Neural progenitor cell (in vitro differentiated cells): ENCODE results near the gene HMGCS1. TPM values are rescaled to one million over a fixed set of nuclear protein-coding genes. Genes with fewer than 3 reads are reported as not detected.
"Not testable (repeated sequence)": the region's sequence is repeated elsewhere in the genome, so short reads cannot be mapped to it uniquely, and the experiment has no call there.

Source experiments
- DNase-seq: peaks from one replicate; pipeline ENCODE4 v3.0.0-alpha.2; 2016; ENCODE audit warnings: low spot score
- H2AFZ ChIP-seq: fragments of 200-600 bp; sonication (generic); replicated peaks from 2 replicates; pipeline ENCODE4 v1.6.1; 2016; ENCODE audit warnings: antibody characterized with exemption
- H3F3A ChIP-seq: fragments of 200-600 bp; sonication (generic); 2 replicates; pipeline ENCODE4 v1.6.1; 2016; ENCODE audit warnings: antibody characterized with exemption, low read depth
- H3K27ac ChIP-seq: fragments of 200-600 bp; sonication (generic); 2 replicates; pipeline ENCODE4 v1.5.1; 2016; ENCODE audit warnings: mild to moderate bottlenecking
- H3K27me3 ChIP-seq: fragments of 200-600 bp; sonication (generic); 2 replicates; pipeline ENCODE4 v1.6.1; 2016; ENCODE audit warnings: mild to moderate bottlenecking, moderate library complexity
- H3K36me3 ChIP-seq: fragments of 200-600 bp; sonication (generic); 2 replicates; pipeline ENCODE4 v1.5.1; 2016
- H3K4me1 ChIP-seq: fragments of 200-600 bp; sonication (generic); 2 replicates; pipeline ENCODE4 v1.6.1; 2016; ENCODE audit warnings: mixed run types
- H3K4me2 ChIP-seq: fragments of 200-600 bp; sonication (generic); 2 replicates; pipeline ENCODE4 v1.6.1; 2016
- H3K4me3 ChIP-seq: fragments of 200-600 bp; sonication (generic); 2 replicates; pipeline ENCODE4 v1.5.1; 2016
- H3K79me2 ChIP-seq: fragments of 200-600 bp; sonication (generic); 2 replicates; pipeline ENCODE4 v1.6.1; 2016; ENCODE audit warnings: low read depth
- H3K9ac ChIP-seq: fragments of 200-600 bp; sonication (generic); 2 replicates; pipeline ENCODE4 v1.6.1; 2016
- H3K9me3 ChIP-seq: fragments of 200-600 bp; sonication (generic); 2 replicates; pipeline ENCODE4 v1.5.1; 2016; ENCODE audit warnings: low read depth
- H4K20me1 ChIP-seq: fragments of 200-600 bp; sonication (generic); 2 replicates; pipeline ENCODE4 v1.6.1; 2016; ENCODE audit warnings: low read depth
- H3K27ac Mint-ChIP-seq: 3 replicates; pipeline ENCODE4 v1.8.0; 2021; ENCODE audit warnings: mixed read lengths
- H3K27me3 Mint-ChIP-seq: 2 replicates; pipeline ENCODE4 v1.8.0; 2022; ENCODE audit warnings: low read depth, mild to moderate bottlenecking, inconsistent platforms, moderate library complexity, mixed read lengths; ENCODE audit not compliant: insufficient read depth
- H3K36me3 Mint-ChIP-seq: 3 replicates; pipeline ENCODE4 v1.8.0; 2021; ENCODE audit warnings: mixed read lengths
- H3K4me1 Mint-ChIP-seq: 3 replicates; pipeline ENCODE4 v1.8.0; 2021; ENCODE audit warnings: mixed read lengths
- H3K4me3 Mint-ChIP-seq: 3 replicates; pipeline ENCODE4 v1.8.0; 2021; ENCODE audit warnings: mild to moderate bottlenecking, moderate library complexity, mixed read lengths
- H3K9me3 Mint-ChIP-seq: 3 replicates; pipeline ENCODE4 v1.8.0; 2020; ENCODE audit warnings: mixed read lengths
- EZH2 ChIP-seq: fragments of 200-600 bp; sonication (generic); IDR thresholded peaks from 2 replicates; pipeline ENCODE4 v1.6.1; 2017; ENCODE audit warnings: antibody characterized with exemption, mild to moderate bottlenecking, moderate library complexity
- EZH2phosphoT487 ChIP-seq: fragments of 200-600 bp; sonication (generic); IDR thresholded peaks from 2 replicates; pipeline ENCODE4 v1.6.1; 2017; ENCODE audit warnings: antibody characterized with exemption
- total RNA-seq: library from RNA; depleted of rRNA; stranded (reverse); fragments of >200 nt; gene quantifications from 2 replicates; pipeline ENCODE4 v1.2.3, GENCODE V29; 2015; ENCODE audit warnings: low replicate concordance
- TF ChIP-seq, protein P1 (sequence below): fragments of 200-600 bp; sonication (generic); IDR thresholded peaks from 2 replicates; pipeline ENCODE4 v1.5.1; 2017; ENCODE audit warnings: antibody characterized with exemption, mild to moderate bottlenecking

Gene HMGCS1
- total RNA-seq, 1 donor from 2014 or later: 274 TPM

DNA sequence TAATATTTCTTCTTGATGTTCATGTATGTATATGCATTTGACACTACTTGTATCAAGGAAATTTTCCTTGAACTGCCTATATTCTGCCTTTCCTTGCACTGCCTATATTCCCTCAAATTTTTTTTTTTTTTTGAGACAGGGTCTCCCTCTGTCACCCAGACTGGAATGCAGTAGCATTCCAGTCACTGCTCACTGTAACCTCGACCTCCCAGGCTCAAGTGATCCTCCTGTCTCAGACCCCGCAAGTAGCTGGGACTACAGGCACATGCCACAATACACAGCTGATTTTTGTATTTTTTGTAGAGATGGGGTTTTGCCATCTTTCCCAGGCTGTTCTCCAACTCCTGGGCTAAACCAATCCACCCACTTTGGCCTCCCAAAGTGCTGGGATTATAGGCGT lies 4.1 kb downstream of the HMGCS1 start:
- H3K4me3 Mint-ChIP-seq: peak overlapping the region; percentile 100
- Histone ChIP-seq H3K27ac (peak overlapping the region; percentile 38), H3K4me1 (peaks cover 56% of the 10 kb centered on the region), H4K20me1 (peaks cover 90% of the 10 kb centered on the region), H3F3A (peaks cover 51% of the 10 kb centered on the region), H3K36me3 (peaks cover 5% of the 10 kb centered on the region), H2AFZ (no peak overlapping the region), H3K4me3 (peak overlapping the region; percentile 79), H3K9ac (no peak overlapping the region), H3K79me2 (peaks cover 91% of the 10 kb centered on the region), H3K27me3 (no peaks in the 10 kb centered on the region), H3K4me2 (peak overlapping the region; percentile 95), H3K9me3 (no peaks in the 10 kb centered on the region)
- H3K36me3 Mint-ChIP-seq: peaks cover 45% of the 10 kb centered on the region
- no peak overlapping the region for H3K27ac Mint-ChIP-seq
- peaks cover 66% of the 10 kb centered on the region for H3K4me1 Mint-ChIP-seq
- peaks cover 9% of the 10 kb centered on the region for H3K27me3 Mint-ChIP-seq
- peak; percentile 31 for DNase-seq
- no peaks in the 10 kb centered on the region for H3K9me3 Mint-ChIP-seq
- no peak for TF ChIP-seq EZH2
- TF ChIP-seq, protein P1, sequence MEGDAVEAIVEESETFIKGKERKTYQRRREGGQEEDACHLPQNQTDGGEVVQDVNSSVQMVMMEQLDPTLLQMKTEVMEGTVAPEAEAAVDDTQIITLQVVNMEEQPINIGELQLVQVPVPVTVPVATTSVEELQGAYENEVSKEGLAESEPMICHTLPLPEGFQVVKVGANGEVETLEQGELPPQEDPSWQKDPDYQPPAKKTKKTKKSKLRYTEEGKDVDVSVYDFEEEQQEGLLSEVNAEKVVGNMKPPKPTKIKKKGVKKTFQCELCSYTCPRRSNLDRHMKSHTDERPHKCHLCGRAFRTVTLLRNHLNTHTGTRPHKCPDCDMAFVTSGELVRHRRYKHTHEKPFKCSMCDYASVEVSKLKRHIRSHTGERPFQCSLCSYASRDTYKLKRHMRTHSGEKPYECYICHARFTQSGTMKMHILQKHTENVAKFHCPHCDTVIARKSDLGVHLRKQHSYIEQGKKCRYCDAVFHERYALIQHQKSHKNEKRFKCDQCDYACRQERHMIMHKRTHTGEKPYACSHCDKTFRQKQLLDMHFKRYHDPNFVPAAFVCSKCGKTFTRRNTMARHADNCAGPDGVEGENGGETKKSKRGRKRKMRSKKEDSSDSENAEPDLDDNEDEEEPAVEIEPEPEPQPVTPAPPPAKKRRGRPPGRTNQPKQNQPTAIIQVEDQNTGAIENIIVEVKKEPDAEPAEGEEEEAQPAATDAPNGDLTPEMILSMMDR: no peak
- TF ChIP-seq EZH2phosphoT487: no peak

DNA sequence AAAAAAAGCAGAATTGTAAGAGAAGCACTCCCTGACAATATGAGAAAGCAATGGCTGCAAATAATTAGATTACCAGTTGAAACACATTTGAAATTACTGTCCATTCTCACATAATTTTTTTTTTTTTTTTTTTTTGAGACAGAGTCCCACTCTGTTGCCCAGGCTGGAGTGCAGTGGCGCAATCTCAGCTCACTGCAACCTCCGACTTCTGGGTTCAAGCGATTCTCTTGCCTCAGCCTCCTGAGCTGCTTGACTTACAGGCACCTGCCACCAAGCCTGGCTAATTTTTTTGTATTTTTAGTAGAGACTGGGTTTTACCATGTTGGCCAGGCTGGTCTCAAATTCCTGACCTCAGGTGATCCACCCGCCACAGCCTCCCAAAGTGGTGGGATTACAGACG lies 6.3 kb downstream of the HMGCS1 start:
- peak overlapping the region; percentile 60 for H3K27ac ChIP-seq
- H3K36me3 ChIP-seq, H3K27me3 ChIP-seq, H3K27me3 Mint-ChIP-seq, DNase-seq, H3K9me3 ChIP-seq, H3K9ac ChIP-seq, H3K9me3 Mint-ChIP-seq, H2AFZ ChIP-seq, H3K27ac Mint-ChIP-seq, H3K4me3 ChIP-seq: not testable (repeated sequence)
- Mint-ChIP-seq H3K36me3 (peaks cover 57% of the 10 kb centered on the region), H3K4me3 (peak overlapping the region; percentile 75), H3K4me1 (peaks cover 73% of the 10 kb centered on the region)
- H3K4me2 ChIP-seq: peak overlapping the region; percentile 36
- H3K79me2 ChIP-seq: peaks cover 100% of the 10 kb centered on the region
- peaks cover 49% of the 10 kb centered on the region for H3F3A ChIP-seq
- H3K4me1 ChIP-seq: peaks cover 67% of the 10 kb centered on the region
- peaks cover 100% of the 10 kb centered on the region for H4K20me1 ChIP-seq

DNA sequence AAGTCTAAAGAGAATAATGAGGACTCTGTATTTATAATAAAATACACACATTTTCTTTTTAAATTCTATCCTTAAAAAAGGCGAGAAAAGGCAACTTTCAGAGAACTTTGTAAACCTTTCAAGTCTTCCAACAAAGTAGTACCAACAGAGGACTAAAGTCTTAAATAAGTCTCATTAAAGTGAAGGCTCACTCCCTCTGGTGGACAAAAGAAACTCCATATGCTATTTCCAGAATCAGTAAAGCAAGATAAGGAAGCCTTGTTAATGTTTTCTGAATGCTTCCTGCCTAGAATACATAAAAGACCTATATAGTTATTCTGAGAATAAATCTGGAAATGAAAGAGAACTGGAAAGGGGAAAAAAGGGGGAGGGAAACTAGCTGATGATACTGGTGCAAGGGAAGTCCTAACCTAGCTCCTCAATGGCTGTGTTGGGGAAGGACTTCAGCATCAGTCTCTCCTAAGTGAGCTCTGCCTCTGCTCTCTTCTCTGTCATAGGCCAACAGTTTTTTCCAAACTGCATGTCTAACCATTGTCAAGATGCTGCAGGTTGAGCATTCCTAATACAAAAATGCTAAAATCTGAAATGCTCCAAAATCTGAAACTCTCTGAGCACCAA lies 7.2 kb downstream of the HMGCS1 start:
- Histone ChIP-seq H4K20me1 (peaks cover 100% of the 10 kb centered on the region), H3K27me3 (no peaks in the 10 kb centered on the region), H3K4me3 (no peak overlapping the region), H3K4me1 (peaks cover 59% of the 10 kb centered on the region), H3K4me2 (peak overlapping the region; percentile 36), H2AFZ (no peak overlapping the region), H3K79me2 (peaks cover 100% of the 10 kb centered on the region), H3K27ac (no peak overlapping the region), H3K9me3 (no peaks in the 10 kb centered on the region), H3K36me3 (no peaks in the 10 kb centered on the region), H3K9ac (no peak overlapping the region), H3F3A (peaks cover 52% of the 10 kb centered on the region)
- Mint-ChIP-seq H3K27me3 (no peaks in the 10 kb centered on the region), H3K9me3 (no peaks in the 10 kb centered on the region), H3K27ac (no peak overlapping the region), H3K4me3 (peak overlapping the region; percentile 49), H3K4me1 (peaks cover 74% of the 10 kb centered on the region), H3K36me3 (peaks cover 57% of the 10 kb centered on the region)
- TF ChIP-seq, protein P1: peak; percentile 75
- TF ChIP-seq EZH2 (no peak), EZH2phosphoT487 (no peak)
- DNase-seq: peak; percentile 67

DNA sequence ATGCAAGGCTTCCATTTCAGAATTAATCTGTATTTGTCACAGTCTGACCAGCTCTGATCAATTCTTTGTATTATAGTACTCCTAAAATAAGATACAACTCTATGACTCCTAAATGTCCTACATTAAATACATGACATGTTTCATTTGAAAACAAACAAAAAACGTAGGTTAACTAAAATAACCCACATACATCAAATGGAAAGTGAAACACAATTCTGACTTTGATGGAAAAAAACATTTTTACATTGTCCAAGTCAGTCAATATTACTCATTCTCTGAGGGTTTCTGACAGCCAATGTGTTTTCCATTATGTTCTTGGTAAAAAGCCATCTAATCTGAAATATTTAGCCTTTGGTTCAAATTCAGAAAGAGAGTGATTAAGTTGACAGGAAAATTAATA lies 8.7 kb downstream of the HMGCS1 start:
- peaks cover 100% of the 10 kb centered on the region for H4K20me1 ChIP-seq
- peak overlapping the region; percentile 2 for H3K4me3 ChIP-seq
- no peak overlapping the region for H3K9ac ChIP-seq
- no peaks in the 10 kb centered on the region for H3K27me3 ChIP-seq
- no peaks in the 10 kb centered on the region for H3K9me3 ChIP-seq
- no peaks in the 10 kb centered on the region for H3K36me3 ChIP-seq
- no peak overlapping the region for H3K27ac Mint-ChIP-seq
- TF ChIP-seq EZH2phosphoT487: no peak
- H3K79me2 ChIP-seq: peaks cover 100% of the 10 kb centered on the region
- H3K4me2 ChIP-seq: no peak overlapping the region
- DNase-seq: no peak
- no peak overlapping the region for H2AFZ ChIP-seq
- H3F3A ChIP-seq: peaks cover 50% of the 10 kb centered on the region
- H3K4me1 ChIP-seq: peaks cover 44% of the 10 kb centered on the region
- peaks cover 70% of the 10 kb centered on the region for H3K4me1 Mint-ChIP-seq
- no peaks in the 10 kb centered on the region for H3K9me3 Mint-ChIP-seq
- H3K27me3 Mint-ChIP-seq: no peaks in the 10 kb centered on the region
- H3K36me3 Mint-ChIP-seq: peaks cover 57% of the 10 kb centered on the region
- no peak overlapping the region for H3K4me3 Mint-ChIP-seq
- no peak overlapping the region for H3K27ac ChIP-seq
